GM11168 (cell line): ENCODE results near the gene ARHGAP27.
"Not testable (repeated sequence)": the region's sequence is repeated elsewhere in the genome, so short reads cannot be mapped to it uniquely, and the experiment has no call there.

Experiments
- in situ Hi-C: fragments of 300-500 bp; cut with MboI; formaldehyde crosslinking; loops from one replicate; pipeline ENCODE4 v1.12.0; 2022; ENCODE audit warnings: low sequenced_read_pairs; ENCODE audit not compliant: unreplicated experiment

The ARHGAP27 gene

GRCh38 chr17:45432405-45433158 is at the start of gene ARHGAP27:
TSS of gene ARHGAP27 (minus strand) at chr17:45432870. CDS start at chr17:45430279, 2,591 bp downstream.
- in situ Hi-C loops: no loop called here

GRCh38 chr17:45482317-45482716 is 49.6 kb upstream of the ARHGAP27 start:
- in situ Hi-C loops: not testable (repeated sequence)

GRCh38 chr17:45475436-45475835 is 42.8 kb upstream of the ARHGAP27 start:
- in situ Hi-C loops: not testable (repeated sequence)

- in situ Hi-C loops: not testable (repeated sequence)
Measured at GRCh38 chr17:45472249-45472648, 39.6 kb upstream of the ARHGAP27 start.

- in situ Hi-C loops: not testable (repeated sequence)
Measured at GRCh38 chr17:45469204-45469563, 36.5 kb upstream of the ARHGAP27 start.

- in situ Hi-C loops: not testable (repeated sequence)
Measured at GRCh38 chr17:45468293-45469203, 35.9 kb upstream of the ARHGAP27 start.

GRCh38 chr17:45461524-45462327 is 29.1 kb upstream of the ARHGAP27 start:
- in situ Hi-C loops: not testable (repeated sequence)

GRCh38 chr17:45460422-45460821 is 27.8 kb upstream of the ARHGAP27 start:
- in situ Hi-C loops: not testable (repeated sequence)

- in situ Hi-C loops: not testable (repeated sequence)
Measured at GRCh38 chr17:45454341-45454740, 21.7 kb upstream of the ARHGAP27 start.

GRCh38 chr17:45453731-45454130 is 21.1 kb upstream of the ARHGAP27 start:
- in situ Hi-C loops: not testable (repeated sequence)

GRCh38 chr17:45453225-45453534 is 20.5 kb upstream of the ARHGAP27 start:
- in situ Hi-C loops: not testable (repeated sequence)

GRCh38 chr17:45452329-45453224 is 19.9 kb upstream of the ARHGAP27 start:
- in situ Hi-C loops: not testable (repeated sequence)

- in situ Hi-C loops: not testable (repeated sequence)
Measured at GRCh38 chr17:45451660-45452059, 19.0 kb upstream of the ARHGAP27 start.

- in situ Hi-C loops: no loop called here
Measured at GRCh38 chr17:45451131-45451530, 18.5 kb upstream of the ARHGAP27 start.

- in situ Hi-C loops: not testable (repeated sequence)
Measured at GRCh38 chr17:45449708-45450329, 17.1 kb upstream of the ARHGAP27 start.

GRCh38 chr17:45449260-45449659 is 16.6 kb upstream of the ARHGAP27 start:
- in situ Hi-C loops: not testable (repeated sequence)

- in situ Hi-C loops: not testable (repeated sequence)
Measured at GRCh38 chr17:45448483-45448882, 15.8 kb upstream of the ARHGAP27 start.

- in situ Hi-C loops: not testable (repeated sequence)
Measured at GRCh38 chr17:45448066-45448465, 15.4 kb upstream of the ARHGAP27 start.

GRCh38 chr17:45447650-45448049 is 15.0 kb upstream of the ARHGAP27 start:
- in situ Hi-C loops: not testable (repeated sequence)
